HG03460 (cell line): ENCODE data around the gene GSTM2.

Experiments
- ATAC-seq: cut with Tn5 transposase; IDR thresholded peaks from one replicate; pipeline ENCODE4 v1.9.1; 2021; ENCODE audit not compliant: unreplicated experiment

Gene GSTM2

GRCh38 chr1:109629372-109630030 is 38.4 kb upstream of the GSTM2 start:
- ATAC-seq, result no peak

- ATAC-seq, result no peak
Observed at GRCh38 chr1:109630081-109630897, 37.6 kb upstream of the GSTM2 start.

GRCh38 chr1:109630898-109631512 is 36.9 kb upstream of the GSTM2 start:
- no peak for ATAC-seq

GRCh38 chr1:109631513-109632505 is 36.0 kb upstream of the GSTM2 start:
- ATAC-seq, result no peak

- ATAC-seq, result no peak
Observed at GRCh38 chr1:109632671-109633346, 35.0 kb upstream of the GSTM2 start.

GRCh38 chr1:109634292-109634691 is 33.6 kb upstream of the GSTM2 start:
- no peak for ATAC-seq

- ATAC-seq, result no peak
Observed at GRCh38 chr1:109634771-109635750, 32.8 kb upstream of the GSTM2 start.

GRCh38 chr1:109635862-109636200 is 32.0 kb upstream of the GSTM2 start:
- ATAC-seq, result no peak

GRCh38 chr1:109636201-109636952 is 31.5 kb upstream of the GSTM2 start:
- no peak for ATAC-seq

GRCh38 chr1:109637446-109637845 is 30.4 kb upstream of the GSTM2 start:
- no peak for ATAC-seq

- no peak for ATAC-seq
Observed at GRCh38 chr1:109639063-109639840, 28.6 kb upstream of the GSTM2 start.

- ATAC-seq, result no peak
Observed at GRCh38 chr1:109639841-109640184, 28.0 kb upstream of the GSTM2 start.

- no peak for ATAC-seq
Observed at GRCh38 chr1:109640285-109640865, 27.5 kb upstream of the GSTM2 start.

GRCh38 chr1:109641078-109641740 is 26.6 kb upstream of the GSTM2 start:
- ATAC-seq, result no peak

GRCh38 chr1:109641861-109642260 is 26.0 kb upstream of the GSTM2 start:
- ATAC-seq, result no peak

- no peak for ATAC-seq
Observed at GRCh38 chr1:109642626-109643025, 25.2 kb upstream of the GSTM2 start.
